OCI-M2 (cell line): ENCODE results near the gene PRICKLE1.

Experiments
- DNase-seq: peaks from one replicate; lab custom pipeline; 2025; ENCODE audit not compliant: unreplicated experiment; lab: John Stamatoyannopoulos, UW

PRICKLE1 gene

DNA sequence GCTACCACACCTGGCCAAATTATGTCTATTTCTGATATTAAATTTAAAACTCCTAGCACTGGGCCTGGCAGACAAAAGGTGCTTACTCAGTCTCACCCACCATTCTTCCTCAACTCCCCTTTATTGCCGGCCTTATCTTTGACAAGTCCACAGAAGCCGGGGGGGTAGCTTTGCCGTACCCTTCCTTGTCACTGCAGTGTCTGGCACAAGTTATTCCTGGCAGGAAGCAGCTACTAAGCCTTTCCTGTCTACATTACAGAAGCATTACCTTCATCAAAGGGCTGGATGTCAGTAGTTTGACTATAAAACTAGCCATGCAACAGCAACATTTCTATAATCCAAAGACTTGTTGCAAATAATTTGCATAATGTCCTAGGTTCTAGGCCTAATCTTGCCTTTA, 127.1 kb downstream of the PRICKLE1 start:
- DNase-seq = no peak

DNA sequence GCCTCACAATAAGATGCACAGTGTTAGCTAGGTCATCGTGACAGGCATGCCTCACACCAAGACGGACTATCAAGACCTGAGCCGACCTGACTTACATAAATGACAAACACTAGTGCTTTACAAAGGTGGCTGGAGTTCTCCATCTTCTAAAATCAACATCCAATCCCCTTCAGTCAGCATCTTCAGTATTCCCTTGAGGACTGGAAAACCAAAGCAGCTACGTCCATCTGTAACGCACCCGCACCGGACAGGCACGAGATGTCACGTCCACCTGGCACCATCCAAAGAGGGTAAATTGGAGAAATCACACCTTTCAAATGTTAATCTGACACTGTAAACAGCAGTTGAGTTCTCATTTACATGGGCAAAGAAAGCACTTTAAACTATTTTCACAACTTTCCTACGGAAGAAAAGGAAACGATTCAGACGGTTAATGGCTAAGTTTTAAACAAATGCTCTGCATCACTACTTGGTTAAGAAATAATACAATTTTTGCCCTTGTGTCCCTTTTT, 130.2 kb downstream of the PRICKLE1 start:
- DNase-seq = no peak

DNA sequence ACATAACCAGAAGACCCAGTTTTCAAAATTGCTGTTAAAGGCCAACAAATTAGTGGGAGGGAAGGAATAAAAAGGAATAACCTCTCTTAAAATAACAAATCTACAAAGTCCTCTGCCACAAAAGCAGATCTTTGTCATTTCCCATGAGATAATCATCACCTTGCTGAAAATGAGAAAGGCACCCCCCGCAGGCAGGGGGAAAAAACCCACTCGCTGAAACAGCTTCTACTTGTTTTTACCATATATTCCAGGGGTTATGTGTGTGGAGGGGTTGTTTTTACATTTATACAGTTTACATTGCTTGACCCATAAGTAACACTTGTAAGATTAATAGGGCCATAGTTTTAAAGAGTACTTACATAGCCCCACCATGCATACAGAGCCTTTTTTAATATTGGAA, 131.0 kb downstream of the PRICKLE1 start:
- DNase-seq = no peak

DNA sequence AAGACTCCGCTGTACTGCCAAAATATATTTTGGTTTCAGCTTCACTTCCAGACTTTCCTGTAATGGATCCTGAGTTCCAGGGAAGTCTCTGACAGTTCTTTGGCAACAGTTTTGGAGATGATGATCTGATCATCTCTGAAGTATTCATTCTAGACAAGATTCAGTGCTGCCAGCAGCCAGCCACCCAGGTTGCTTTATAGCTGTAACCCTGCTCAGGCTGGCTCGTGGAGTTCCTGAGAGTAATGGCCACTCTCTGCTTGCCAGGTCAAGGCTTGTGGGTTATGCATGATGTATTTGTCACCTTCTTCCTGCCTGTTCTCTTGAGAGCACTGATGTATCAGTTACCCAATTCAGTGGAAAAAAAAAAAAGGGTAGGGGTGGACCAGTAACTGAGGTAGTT, 139.3 kb downstream of the PRICKLE1 start:
- no peak for DNase-seq

DNA sequence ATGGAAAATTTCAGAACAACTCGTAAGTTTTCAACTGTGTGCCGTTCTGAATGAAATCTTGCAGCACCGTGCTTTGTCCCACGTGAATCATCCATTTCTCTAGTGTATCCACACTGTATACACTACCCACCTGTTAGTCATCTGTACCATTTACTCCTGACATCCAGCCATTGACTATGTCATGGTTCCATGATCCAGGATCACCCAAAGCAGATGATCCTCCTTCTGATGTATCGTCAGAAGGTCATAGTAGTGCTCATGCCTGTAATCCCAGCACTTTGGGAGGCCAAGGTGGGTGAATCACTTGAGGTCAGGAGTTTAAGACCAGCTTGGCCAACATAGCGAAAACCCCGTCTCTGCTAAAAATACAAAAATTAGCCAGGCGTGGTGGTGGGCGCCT, 140.7 kb downstream of the PRICKLE1 start:
- no peak for DNase-seq

DNA sequence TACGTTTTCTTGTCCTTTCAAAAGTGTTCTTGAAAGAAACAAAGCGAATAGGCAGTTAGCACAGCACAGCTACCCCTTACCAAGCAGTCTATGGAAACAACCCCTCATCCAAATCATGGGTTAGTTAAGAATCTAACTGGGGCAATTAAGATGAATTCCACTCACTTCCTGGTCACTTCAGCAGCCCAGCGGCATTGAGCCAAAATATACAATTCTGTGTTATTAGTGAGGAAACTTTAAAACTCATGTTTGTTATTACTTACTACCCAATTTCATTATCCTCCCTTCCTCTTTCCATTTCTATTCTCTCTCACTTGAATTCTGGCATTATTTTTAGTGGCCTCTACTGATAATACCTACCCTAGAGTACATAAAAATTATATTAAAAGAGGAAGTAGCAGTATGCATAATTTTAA, 142.2 kb downstream of the PRICKLE1 start:
- no peak for DNase-seq

DNA sequence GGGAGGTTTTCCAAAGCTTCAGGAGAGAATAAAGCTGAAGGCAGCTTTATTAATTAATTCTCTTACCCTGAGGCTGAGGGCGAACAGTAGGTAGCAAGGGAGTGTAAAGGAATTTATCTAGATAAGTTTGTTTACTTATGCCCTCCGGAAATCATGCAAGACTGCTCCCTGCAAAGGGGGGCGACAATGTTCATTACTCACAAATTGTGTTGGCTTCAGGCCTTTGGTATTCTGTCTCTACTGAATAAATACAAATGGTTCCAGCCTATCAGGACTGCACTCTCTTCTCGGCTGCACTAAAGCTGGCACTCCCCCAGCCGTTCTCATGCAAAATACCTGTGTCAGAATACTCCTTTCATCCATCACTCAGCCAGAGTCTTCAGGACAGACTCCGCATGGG, 142.8 kb downstream of the PRICKLE1 start:
- DNase-seq = no peak

DNA sequence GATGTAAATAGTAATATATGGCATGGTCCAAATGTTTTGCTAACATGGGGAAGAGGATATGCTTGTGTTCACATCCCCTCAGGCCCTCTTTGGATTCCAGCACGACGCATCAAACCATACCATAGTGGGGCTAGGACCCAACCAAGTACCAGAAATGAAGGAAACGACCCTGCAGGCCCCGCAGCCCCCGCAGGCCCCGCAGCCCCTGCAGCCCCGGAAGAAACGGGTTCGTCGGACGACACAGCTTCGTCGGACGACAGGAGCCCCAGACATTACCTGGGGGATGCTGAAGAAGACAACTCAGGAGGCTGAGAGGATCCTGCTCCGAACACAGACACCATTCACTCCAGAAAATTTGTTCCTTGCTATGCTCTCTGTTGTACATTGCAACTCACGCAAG, 143.7 kb downstream of the PRICKLE1 start:
- no peak for DNase-seq

DNA sequence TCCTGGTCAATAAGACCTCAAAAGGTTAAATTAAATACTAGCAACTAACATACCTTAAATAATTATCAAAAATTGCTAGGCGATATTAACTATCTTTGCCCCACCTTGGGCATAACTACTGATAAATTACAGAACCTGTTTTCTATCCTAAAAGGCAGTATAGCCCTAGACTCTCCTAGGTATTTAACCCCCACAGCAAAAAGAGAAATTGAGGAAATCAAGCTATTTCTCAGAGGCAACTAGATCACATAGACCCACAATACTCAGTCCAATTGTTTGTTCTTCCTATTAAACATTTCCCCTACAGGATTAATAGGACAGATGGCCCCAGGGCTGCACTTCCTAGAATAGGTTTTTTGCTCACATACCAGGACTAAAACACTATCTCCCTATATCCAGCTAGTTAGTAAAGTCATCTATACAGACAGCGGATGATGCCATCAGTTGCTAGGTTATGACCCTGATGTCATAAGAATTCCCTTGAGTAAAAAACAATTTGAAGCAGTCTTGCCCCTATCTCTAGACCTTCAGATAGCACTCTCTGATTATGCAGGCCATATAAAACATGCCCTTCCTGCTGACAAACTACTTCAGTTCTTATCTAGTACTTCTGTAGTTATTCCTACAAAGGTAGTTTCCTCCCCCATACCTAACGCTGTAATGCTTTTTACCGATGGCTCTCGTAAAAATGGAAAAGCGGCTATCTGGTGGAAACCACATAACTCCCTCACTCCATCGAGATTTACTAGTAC, 145.2 kb downstream of the PRICKLE1 start:
- DNase-seq = no peak

DNA sequence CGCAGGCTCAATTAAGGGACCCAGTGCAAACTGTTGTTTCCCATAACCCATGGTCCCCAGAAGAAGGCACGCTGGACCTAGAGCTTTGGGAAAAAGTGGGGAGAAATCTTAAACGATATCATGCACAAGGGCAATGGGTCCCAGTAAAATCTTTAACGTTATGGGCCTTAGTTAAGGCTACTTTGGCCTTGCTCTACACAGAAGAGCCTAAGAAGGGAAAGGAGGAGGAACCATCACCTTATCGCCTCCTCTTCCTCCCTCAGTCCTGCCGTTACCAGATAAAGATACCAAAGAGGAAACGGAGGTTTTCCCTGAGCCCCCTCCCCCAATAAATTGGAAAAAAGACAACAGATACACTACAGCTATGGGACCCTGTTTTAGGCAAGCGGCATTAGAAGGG, 146.7 kb downstream of the PRICKLE1 start:
- DNase-seq = peak; percentile 37

DNA sequence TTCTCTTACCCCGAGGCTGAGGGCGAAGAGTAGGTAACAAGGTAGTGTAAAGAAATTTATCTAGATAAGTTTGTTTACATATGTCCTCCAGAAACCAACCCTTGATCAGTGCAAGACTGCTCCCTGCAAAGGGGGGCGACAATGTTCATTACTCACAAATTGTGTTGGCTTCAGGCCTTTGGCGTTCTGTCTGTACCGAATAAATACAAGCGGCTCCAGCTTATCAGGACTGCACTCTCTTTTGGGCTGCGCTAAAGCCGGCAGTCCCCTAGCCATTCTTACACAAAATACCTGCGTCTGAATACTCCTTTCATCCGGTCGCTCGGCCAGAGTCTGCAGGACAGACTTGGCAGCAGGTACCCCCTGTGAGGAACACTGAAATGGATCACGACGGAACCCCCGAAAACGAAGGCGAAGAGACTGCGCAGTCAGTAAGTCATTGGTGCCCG, 147.2 kb downstream of the PRICKLE1 start:
- no peak for DNase-seq

DNA sequence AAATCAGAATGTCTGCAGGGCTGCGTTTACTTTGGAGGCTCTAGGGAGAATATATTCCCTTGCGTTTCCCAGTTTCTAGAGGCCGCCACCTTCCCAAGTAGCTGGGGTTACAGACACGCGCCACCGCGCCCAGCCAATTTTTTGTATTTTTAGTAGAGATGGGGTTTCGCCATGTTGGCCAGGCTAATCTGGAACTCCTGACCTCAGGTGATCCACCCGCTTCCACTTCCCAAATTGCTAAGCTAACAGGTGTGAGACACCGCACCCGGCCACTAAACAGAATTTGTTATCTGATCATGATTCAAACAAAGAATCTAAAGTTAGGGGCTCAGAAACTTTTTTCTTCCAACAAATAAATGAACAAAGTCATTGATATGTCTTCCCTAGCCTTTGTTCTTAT, 148.9 kb downstream of the PRICKLE1 start:
- DNase-seq = no peak

DNA sequence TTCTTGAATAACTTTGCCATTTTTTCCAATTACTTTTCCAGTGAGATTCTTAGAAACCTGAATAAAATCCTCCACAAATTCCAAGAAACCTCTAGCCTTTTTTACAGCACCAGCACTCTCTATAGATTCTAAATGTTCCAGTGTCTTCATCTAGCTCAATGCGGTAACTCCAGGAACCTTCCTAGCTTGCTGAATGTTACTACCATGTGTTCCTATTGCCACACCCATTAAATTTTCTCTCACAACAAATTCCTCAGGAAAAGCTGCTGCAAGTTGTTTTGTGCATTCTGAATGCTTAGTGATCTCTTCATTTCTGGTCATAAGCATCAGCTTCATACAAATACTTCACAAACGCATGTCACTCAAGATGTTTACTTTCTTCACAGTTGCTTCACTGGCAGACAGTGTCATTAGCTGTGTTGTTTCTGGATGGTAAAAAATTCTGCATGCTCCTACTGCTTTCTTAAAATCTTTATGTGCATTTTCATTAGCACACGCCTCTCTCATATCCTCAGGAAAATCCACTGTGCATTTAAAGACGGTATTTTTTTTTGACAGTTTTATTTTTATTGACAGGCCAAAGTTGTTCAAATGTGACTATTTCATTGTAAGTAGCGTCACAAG, 156.9 kb downstream of the PRICKLE1 start:
- DNase-seq = no peak

DNA sequence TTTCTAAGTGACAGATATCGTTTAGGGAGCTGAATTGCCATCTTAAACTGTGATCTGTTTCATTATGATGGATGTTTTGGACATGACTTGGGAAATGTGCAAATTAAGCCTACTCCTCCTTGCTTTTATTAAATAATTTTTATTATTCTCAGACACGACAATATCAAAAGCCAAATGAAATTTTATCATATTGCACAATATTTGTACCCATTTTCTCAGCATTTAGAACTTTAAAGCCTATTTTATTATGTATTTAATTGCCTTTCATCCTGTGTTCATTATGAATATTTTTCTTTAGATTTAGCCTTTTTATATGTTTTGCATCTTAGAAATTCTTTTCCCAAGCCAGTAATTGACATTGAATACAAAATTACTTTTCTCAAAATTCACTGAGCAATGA, 160.7 kb downstream of the PRICKLE1 start:
- no peak for DNase-seq

DNA sequence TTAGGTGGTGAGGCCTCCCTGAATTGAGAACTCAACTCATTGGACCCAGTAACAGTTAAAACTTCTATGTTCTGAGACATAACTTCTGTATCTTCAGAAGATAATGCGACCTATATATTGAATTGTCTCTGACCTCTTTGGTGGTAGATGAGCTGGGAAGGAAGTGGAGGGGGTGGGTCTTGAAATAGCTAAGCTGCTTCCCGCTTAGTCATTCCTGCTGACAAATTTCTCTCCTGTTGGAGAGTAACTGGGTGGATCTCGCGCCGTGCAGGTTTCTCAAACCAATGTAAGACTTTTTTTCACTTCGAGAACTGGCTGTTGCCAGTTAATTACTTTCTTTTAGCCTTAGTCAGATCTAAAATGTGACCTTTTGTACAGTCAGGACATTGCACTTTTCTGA, 162.8 kb downstream of the PRICKLE1 start:
- DNase-seq = peak; percentile 41

DNA sequence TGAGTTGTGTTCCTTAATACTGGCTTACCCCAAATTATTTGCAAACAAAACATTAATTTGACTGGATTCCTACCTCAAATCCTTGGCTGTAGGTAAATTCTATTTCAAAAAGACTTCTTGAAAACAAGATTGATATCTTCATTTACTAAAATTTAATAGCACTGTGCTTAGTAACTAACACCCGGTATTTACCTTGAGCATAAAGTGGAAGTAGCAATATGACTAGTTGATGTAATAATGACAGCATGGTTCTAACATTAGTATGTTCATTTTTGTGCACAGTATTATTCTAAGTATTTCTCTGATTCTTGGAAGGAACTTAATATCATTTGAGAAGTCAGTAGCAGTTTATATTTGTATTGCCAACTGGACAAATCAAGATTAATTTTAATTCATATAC, 166.8 kb downstream of the PRICKLE1 start:
- DNase-seq = no peak

DNA sequence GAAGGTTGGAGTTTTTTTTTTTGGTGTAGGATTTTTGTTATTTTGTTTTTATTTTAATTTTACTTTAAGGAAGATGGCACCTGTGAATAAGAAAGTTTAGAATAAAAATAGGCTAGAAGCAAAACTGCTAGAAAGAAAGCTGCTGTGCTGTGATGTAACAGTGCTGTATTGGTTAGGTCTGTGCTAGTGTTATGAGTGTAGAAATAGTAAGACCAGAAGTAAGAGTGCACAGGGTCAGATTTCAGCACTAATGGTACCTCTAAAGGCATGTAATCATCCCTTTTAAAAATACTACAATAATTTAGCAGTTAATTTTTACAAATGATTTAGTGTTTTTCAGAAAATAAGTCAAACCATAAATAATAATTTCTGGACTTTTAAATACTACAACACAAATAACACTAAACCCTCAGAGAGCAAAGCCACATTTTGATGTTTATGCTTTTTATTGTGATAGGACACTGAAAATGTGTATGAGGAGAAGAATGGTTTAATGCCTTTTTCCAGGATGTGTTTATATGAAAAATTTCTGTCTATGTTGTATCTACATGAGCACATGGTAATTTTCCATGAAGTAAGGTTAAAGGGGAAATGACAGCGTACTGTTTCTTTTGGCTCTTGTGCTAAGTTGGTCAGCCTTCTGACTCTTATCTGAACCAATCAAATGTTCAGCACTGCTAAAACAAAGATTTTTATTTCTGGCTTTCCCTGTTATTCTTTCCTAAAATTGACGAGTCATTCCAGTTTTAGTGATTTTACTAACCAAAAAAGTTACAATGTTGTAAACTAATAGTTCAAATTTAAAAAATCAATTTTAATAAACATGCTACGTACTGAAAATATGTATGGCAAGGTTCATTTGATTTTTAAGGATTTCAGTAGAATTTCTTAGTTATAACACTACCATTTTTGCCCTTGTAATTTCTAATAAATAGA, 167.4 kb downstream of the PRICKLE1 start:
- DNase-seq = no peak

DNA sequence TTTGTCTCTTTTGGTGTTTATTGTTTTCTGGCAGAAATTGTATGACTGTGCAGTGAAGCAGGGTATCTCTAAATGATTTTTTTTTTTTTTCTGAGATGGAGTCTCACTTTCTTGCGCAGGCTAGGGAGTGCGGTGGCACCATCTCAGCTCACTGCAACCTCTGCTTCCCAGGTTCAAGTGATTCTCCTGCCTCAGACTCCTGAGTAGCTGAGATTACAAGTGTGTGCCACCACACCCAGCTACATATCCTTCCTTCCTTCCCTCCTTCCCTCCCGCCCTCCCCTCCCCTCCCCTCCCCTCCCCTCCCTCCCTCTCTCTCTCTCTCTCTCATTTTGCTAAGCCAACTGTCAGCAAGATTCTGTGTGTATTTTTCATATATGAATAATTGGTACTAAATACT, 169.2 kb downstream of the PRICKLE1 start:
- no peak for DNase-seq

DNA sequence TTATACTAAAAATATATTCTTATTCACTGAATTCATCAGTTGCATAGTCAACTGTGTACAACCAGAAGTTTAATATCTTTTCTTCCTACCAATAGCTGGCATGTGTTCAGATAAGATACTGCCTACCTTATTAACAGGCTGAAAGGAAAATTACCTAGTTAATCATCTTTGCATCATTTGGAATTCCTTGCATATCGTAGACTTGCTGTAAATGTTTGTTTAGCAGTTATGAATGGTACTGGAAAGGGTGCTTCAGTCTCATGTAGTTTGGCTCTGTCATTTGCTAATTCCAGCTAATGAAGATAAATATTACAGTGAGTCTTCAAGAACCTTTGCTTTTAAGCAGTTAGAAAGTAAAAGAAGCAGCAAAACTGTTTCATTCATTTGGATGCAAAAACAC, 179.2 kb downstream of the PRICKLE1 start:
- no peak for DNase-seq

DNA sequence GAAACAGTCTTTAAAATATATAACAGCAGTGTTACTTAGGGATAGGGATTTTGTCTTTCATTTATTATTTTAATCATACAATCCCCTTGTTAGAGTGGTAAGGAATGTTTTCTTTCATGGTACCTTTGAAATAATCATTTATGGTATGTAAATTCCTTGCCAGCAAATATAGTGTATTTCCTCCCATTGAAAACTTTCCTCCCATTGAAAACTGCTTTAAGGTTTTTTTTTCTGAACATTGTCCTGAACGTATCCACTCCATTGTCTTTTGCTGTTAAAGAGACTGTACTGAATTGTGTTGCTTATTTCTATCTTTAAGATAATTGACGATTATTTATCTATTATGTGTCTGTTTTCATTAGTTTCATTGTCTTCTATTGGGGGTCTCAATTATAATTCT, 180.1 kb downstream of the PRICKLE1 start:
- no peak for DNase-seq

DNA sequence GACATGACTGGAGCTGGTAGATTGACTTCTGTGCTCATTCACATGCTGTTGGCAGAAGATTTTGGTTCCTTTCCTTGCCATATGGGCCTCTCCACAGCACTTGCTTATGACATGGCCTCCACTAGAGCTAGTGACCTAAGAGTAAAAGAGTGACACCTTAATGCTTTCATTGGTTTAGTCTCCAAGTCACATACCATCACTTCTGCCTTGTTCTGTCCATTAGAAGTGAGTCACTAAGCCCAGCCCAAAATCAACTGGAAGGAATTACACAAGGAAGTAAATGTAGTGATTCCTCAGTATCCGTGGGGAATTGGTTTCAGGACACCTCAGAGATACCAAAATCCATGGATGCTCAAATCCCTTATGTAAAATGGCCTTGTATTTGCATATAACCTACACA, 182.2 kb downstream of the PRICKLE1 start:
- DNase-seq = no peak
